T-helper 22 cell (primary cell): ENCODE data around the gene ANKRD11.

Source experiments
- DNase-seq: peaks from one replicate; pipeline ENCODE4 v3.0.0-alpha.2; 2020; ENCODE audit warnings: low read depth

ANKRD11 gene

DNA sequence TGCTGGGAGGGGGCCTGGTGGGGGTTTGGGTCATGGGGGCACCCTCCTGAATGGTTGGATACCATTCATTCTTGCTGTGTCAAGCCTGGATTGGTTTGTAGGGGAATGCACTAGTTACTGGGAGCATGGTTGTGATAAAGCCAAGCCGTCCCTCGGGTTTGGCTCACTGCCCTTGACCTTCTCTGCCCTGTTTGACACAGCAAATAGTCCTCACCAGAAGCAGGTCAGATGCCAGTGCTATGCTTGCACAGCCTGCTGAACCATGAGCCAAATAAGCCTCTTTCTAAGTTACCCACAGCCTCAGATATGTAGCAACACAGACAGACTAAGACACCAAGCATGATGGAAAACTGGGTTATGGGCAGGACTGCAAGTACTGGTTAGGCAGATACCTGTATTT lies 258.3 kb downstream of the ANKRD11 start:
- no peak for DNase-seq

DNA sequence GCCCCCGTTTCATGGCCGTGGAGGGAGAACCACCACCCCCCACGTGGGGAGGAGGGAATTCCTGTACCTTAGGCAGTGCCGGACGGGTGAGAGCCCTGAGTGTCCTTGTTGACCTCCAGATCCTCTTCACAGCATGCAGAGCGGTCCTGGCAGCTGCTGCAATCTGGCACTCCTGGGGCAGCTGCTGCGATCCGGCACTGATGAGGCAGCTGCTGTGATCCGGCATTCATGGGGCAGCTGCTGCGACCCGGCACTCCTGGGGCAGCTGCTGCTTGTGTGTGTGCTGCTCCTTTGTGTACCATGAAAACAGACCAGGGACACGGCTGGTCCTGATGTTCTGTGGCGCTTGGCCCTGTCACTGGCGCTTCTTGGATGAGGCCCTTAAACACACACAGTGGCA lies 260.1 kb downstream of the ANKRD11 start:
- DNase-seq = no peak

DNA sequence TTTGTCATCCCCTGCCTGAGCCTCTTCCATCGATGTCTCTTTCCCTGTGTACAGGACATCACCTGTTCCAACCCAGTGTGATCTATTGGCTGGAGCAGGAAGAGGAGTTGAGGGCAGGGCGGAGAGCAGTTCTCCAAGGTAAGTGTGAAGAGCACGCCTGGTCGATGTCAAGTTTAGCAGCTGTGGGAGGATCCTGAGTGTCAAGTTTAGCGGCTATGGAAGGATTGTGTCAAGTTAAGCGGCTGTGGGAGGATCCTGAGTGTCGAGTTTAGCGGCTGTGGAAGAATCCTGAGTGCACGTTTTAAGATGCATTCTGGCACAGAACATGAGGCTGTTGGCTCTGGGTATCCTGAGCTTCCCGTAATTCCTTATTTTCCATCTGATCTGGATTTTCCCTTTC lies 265.7 kb downstream of the ANKRD11 start:
- DNase-seq = no peak

DNA sequence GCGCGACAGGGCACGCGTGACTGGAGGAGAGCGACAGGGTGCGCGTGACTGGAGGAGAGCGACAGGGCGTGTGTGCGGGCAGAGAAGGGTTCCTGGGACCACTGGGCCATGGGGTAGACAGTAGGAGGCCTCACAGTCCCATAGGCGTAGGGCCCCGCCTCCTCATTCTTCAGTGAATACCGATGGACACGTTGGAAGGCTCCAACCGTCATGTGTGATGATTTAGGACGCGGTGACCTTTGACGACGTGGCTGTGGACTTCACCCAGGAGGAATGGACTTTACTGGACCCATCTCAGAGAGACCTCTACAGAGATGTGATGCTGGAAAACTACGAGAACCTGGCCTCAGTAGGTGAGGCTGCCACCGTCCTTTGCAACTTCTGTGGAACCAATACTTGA lies 267.4 kb downstream of the ANKRD11 start:
- no peak for DNase-seq

GRCh38 chr16:89221604-89222003 lies 268.8 kb downstream of the ANKRD11 start:
- no peak for DNase-seq

DNA sequence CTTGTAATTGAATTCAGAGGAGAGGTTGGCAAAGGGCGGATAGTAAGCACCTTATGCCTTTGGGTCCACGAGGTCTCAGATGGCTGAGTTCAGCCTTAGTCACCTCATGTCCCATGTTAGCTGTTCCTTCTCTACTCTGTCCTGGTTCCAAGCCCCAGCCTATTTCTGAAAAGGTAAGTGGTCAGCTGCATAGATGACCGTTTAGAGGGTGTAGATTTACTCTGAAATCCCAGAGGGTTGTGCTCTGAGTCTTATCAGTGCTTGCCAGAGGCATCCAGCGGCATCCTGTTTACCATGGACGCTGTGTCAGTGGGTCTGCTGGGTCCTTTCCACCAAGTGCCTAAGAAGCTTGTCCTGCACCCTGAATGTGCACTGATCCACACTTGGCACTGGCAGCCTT lies 271.0 kb downstream of the ANKRD11 start:
- no peak for DNase-seq
